GM18858 (cell line): ENCODE data around the gene ADGRG6.
"Not testable (repeated sequence)": the region's sequence is repeated elsewhere in the genome, so short reads cannot be mapped to it uniquely, and the experiment has no call there.

Experiments used
- ATAC-seq: cut with Tn5 transposase; IDR thresholded peaks from one replicate; pipeline ENCODE4 v1.9.1; 2021; ENCODE audit not compliant: unreplicated experiment

The ADGRG6 gene

GRCh38 chr6:142342986-142343385, 41.2 kb downstream of the ADGRG6 start:
- no peak for ATAC-seq

- ATAC-seq = no peak
Measured at GRCh38 chr6:142343938-142344337, 42.1 kb downstream of the ADGRG6 start.

- ATAC-seq = no peak
Measured at GRCh38 chr6:142345261-142345660, 43.5 kb downstream of the ADGRG6 start.

- not testable (repeated sequence) for ATAC-seq
Measured at GRCh38 chr6:142346166-142346565, 44.4 kb downstream of the ADGRG6 start.

- no peak for ATAC-seq
Measured at GRCh38 chr6:142349215-142349823, 47.5 kb downstream of the ADGRG6 start.

GRCh38 chr6:142350309-142350708, 48.5 kb downstream of the ADGRG6 start:
- ATAC-seq = no peak

GRCh38 chr6:142353690-142354089, 51.9 kb downstream of the ADGRG6 start:
- ATAC-seq = no peak

- no peak for ATAC-seq
Measured at GRCh38 chr6:142354650-142355049, 52.8 kb downstream of the ADGRG6 start.

- no peak for ATAC-seq
Measured at GRCh38 chr6:142355520-142356174, 53.8 kb downstream of the ADGRG6 start.

- no peak for ATAC-seq
Measured at GRCh38 chr6:142356201-142356883, 54.5 kb downstream of the ADGRG6 start.

GRCh38 chr6:142356884-142357225, 55.0 kb downstream of the ADGRG6 start:
- ATAC-seq = no peak

- ATAC-seq = no peak
Measured at GRCh38 chr6:142357879-142358278, 56.1 kb downstream of the ADGRG6 start.

GRCh38 chr6:142359271-142359960, 57.6 kb downstream of the ADGRG6 start:
- no peak for ATAC-seq

- ATAC-seq = no peak
Measured at GRCh38 chr6:142361345-142361744, 59.5 kb downstream of the ADGRG6 start.

GRCh38 chr6:142361779-142362750, 60.3 kb downstream of the ADGRG6 start:
- ATAC-seq = no peak

GRCh38 chr6:142367061-142367460, 65.3 kb downstream of the ADGRG6 start:
- no peak for ATAC-seq

- no peak for ATAC-seq
Measured at GRCh38 chr6:142367501-142368018, 65.8 kb downstream of the ADGRG6 start.

GRCh38 chr6:142369266-142369665, 67.5 kb downstream of the ADGRG6 start:
- no peak for ATAC-seq

GRCh38 chr6:142372348-142372747, 70.5 kb downstream of the ADGRG6 start:
- no peak for ATAC-seq
